ENCODE data around the gene SMR3B. TPM values are rescaled to one million over a fixed set of nuclear protein-coding genes. Genes with fewer than 3 reads are reported as not detected.

The SMR3B gene
- total RNA-seq, 1 donor from 2014 or later = not detected

Other genes with a start within 250 kb of the SMR3B start
- gene PRR27, start 228.9 kb upstream of the SMR3B start, total RNA-seq = not detected in 2 replicates
- not detected in 2 replicates for gene ODAM, start 187.4 kb upstream of the SMR3B start, total RNA-seq
- gene FDCSP, start 157.0 kb upstream of the SMR3B start, total RNA-seq = not detected in 2 replicates
- not detected in 2 replicates for gene CSN3, start 140.5 kb upstream of the SMR3B start, total RNA-seq
- not detected in 2 replicates for gene CABS1, start 48.1 kb upstream of the SMR3B start, total RNA-seq
- gene SMR3A, start 22.4 kb upstream of the SMR3B start, total RNA-seq = not detected in 2 replicates
- gene OPRPN, start 14.8 kb downstream of the SMR3B start, total RNA-seq = not detected in 2 replicates
- gene MUC7, start 89.1 kb downstream of the SMR3B start, total RNA-seq = not detected in 2 replicates
- gene AMTN, start 135.4 kb downstream of the SMR3B start, total RNA-seq = not detected in 2 replicates
- gene AMBN, start 209.1 kb downstream of the SMR3B start, total RNA-seq = not detected in 2 replicates
- gene ENAM, start 245.6 kb downstream of the SMR3B start, total RNA-seq = not detected in 2 replicates